B cell (primary cell): Measurements from ENCODE around the gene PRKACA. TPM values are rescaled to one million over a fixed set of nuclear protein-coding genes. Genes with fewer than 3 reads are reported as not detected.

Experiments
- ATAC-seq: fragments of 200-7000 bp; cut with Tn5 transposase; one replicate; pipeline ENCODE4 v1.10.0; 2021; ENCODE audit warnings: low read depth, mild to moderate bottlenecking, moderate number of reproducible peaks, moderate library complexity
- CTCF ChIA-PET: fragments of 350-600 bp; sonication (Branson Sonifier 250); formaldehyde crosslinking; loops from one replicate; lab custom pipeline; 2021; ENCODE audit warnings: antibody characterized with exemption, inconsistent platforms; lab: Charles Lee
- POLR2A ChIA-PET: fragments of 350-600 bp; sonication (Branson Sonifier 250); formaldehyde crosslinking; loops from one replicate; lab custom pipeline; 2021; ENCODE audit warnings: antibody characterized with exemption; lab: Charles Lee
- DNase-seq: peaks from one replicate; pipeline ENCODE4 v3.0.0; 2013
- H2AFZ ChIP-seq: 2 replicates; pipeline ENCODE4 v1.6.1; 2012; ENCODE audit warnings: mild to moderate bottlenecking, low read depth, low read length; ENCODE audit not compliant: insufficient read depth, poor library complexity, severe bottlenecking
- H3K27ac ChIP-seq, 2 donors: 1 replicate in 1 of 2; 2 replicates in 1 of 2; pipeline ENCODE4 v1.5.1; 2012 to 2013; ENCODE audit warnings: low read length in 2 of 2, mild to moderate bottlenecking in 2 of 2, moderate library complexity in 1 of 2
- H3K27me3 ChIP-seq, 4 experiments: fragments of 200-600 bp in 1 of 4; sonication (generic) in 1 of 4; replicated peaks in 1 of 4; 1 replicate in 2 of 4; 2 replicates in 2 of 4; pipeline versions ENCODE4 v1.6.1 to v1.7.0; 2013 to 2016; ENCODE audit warnings: low read length in 3 of 4, mild to moderate bottlenecking in 2 of 4, mixed read lengths in 1 of 4, moderate library complexity in 1 of 4; ENCODE audit not compliant: insufficient read depth in 4 of 4, control insufficient read depth in 3 of 4; ENCODE audit errors: control extremely low read depth in 1 of 4
- H3K36me3 ChIP-seq, 2 experiments: replicated peaks in 1 of 2; 1 replicate in 1 of 2; 2 replicates in 1 of 2; pipeline versions ENCODE4 v1.6.1 to v1.7.1; 2013; ENCODE audit warnings: low read length in 1 of 2; ENCODE audit not compliant: insufficient read depth in 2 of 2, control insufficient read depth in 1 of 2; ENCODE audit errors: control extremely low read depth in 1 of 2, extremely low read depth in 1 of 2
- H3K4me1 ChIP-seq, 2 donors: fragments of 200-600 bp in 1 of 2; sonication (generic) in 1 of 2; 1 replicate in 1 of 2; 2 replicates in 1 of 2; pipeline versions ENCODE4 v1.5.1 to v1.6.1; 2013 to 2017; ENCODE audit warnings: low read length in 2 of 2; ENCODE audit not compliant: control insufficient read depth in 2 of 2, insufficient read depth in 2 of 2
- H3K4me2 ChIP-seq: replicated peaks from 2 replicates; pipeline ENCODE3; 2012; ENCODE audit warnings: mild to moderate bottlenecking, low read depth, low read length; ENCODE audit not compliant: poor library complexity, severe bottlenecking
- H3K4me3 ChIP-seq, 5 experiments: fragments of 200-600 bp in 1 of 5; sonication (generic) in 1 of 5; 1 replicate in 3 of 5; 2 replicates in 2 of 5; pipeline versions ENCODE4 v1.5.1 to v1.7.0; 2011 to 2016; ENCODE audit warnings: low read length in 4 of 5, mild to moderate bottlenecking in 4 of 5, low read depth in 2 of 5, control low read depth in 1 of 5, moderate library complexity in 1 of 5; ENCODE audit not compliant: insufficient read depth in 1 of 5; ENCODE audit errors: control extremely low read depth in 1 of 5, extremely low read depth in 1 of 5
- H3K79me2 ChIP-seq: fragments of 200-600 bp; sonication (generic); one replicate; pipeline ENCODE4 v1.6.0; 2016; ENCODE audit warnings: low read length; ENCODE audit not compliant: control insufficient read depth, insufficient read depth
- H3K9ac ChIP-seq: fragments of 200-600 bp; sonication (generic); 2 replicates; pipeline ENCODE4 v1.6.1; 2017; ENCODE audit warnings: mild to moderate bottlenecking, low read length, moderate library complexity
- H3K9me3 ChIP-seq, 3 donors: one replicate each; pipeline versions ENCODE4 v1.6.1 to v1.7.1; 2013; ENCODE audit warnings: low read length in 2 of 3; ENCODE audit not compliant: control insufficient read depth in 2 of 3, insufficient read depth in 1 of 3; ENCODE audit errors: control extremely low read depth in 1 of 3
- H4K20me1 ChIP-seq: 2 replicates; pipeline ENCODE4 v1.6.0; 2012; ENCODE audit warnings: mild to moderate bottlenecking, low read length; ENCODE audit not compliant: insufficient read depth, control insufficient read depth, poor library complexity, severe bottlenecking
- H3K27ac Mint-ChIP-seq: one replicate; pipeline ENCODE4 v1.8.0; 2021; ENCODE audit warnings: mixed read lengths
- H3K27me3 Mint-ChIP-seq: one replicate; pipeline ENCODE4 v1.8.0; 2021; ENCODE audit warnings: mixed read lengths
- H3K4me1 Mint-ChIP-seq: one replicate; pipeline ENCODE4 v1.8.0; 2021; ENCODE audit warnings: mixed read lengths
- H3K4me3 Mint-ChIP-seq: one replicate; pipeline ENCODE4 v1.8.0; 2021; ENCODE audit warnings: mixed read lengths
- H3K9me3 Mint-ChIP-seq: one replicate; pipeline ENCODE4 v1.8.0; 2022; ENCODE audit warnings: mixed read lengths; ENCODE audit not compliant: insufficient read depth
- EZH2 ChIP-seq: IDR thresholded peaks from 2 replicates; pipeline ENCODE4 v1.6.1; 2012; ENCODE audit warnings: borderline replicate concordance, low read depth, mild to moderate bottlenecking, moderate library complexity, low read length; ENCODE audit not compliant: insufficient read depth, poor library complexity, severe bottlenecking
- WGBS: methylation state at CpG from one replicate; pipeline ENCODE4 v1.1.5; 2013; ENCODE audit warnings: missing lambda C conversion rate; ENCODE audit not compliant: insufficient coverage; 5-methylcytosine and 5-hydroxymethylcytosine counted together
- intact Hi-C: fragments of 100-400 bp; cut with micrococcal nuclease; formaldehyde crosslinking; loops from one replicate; pipeline ENCODE4 v1.10.0; 2022
- polyA plus RNA-seq: library from polyadenylated mRNA; depleted of rRNA; stranded (reverse); fragments of >200 nt; gene quantifications from 2 replicates; pipeline ENCODE4 v1.2.3, GENCODE V29; 2012
- total RNA-seq, 2 donors: library from RNA; stranded (reverse); fragments of 120-200 nt in 1 of 2; gene quantifications; 1 replicate in 1 of 2; 2 replicates in 1 of 2; pipeline versions ENCODE4 v1.2.3 to v1.2.4, GENCODE V29; 2013 to 2022
- TF ChIP-seq, protein P1 (sequence below): fragments of 200-600 bp; IDR thresholded peaks from one replicate; pipeline ENCODE4 v1.8.0; 2022; ENCODE audit warnings: antibody characterized with exemption, mild to moderate bottlenecking

PRKACA gene
- total and polyA plus RNA-seq, 2 donors (not counting 1 experiment from before 2014, with no cell fraction given), result 36.8 to 43.0 TPM

- H3K4me3 Mint-ChIP-seq, result no peak overlapping the region
- intact Hi-C loops, result no loop called here
- no peak for TF ChIP-seq EZH2
- TF ChIP-seq, protein P1, sequence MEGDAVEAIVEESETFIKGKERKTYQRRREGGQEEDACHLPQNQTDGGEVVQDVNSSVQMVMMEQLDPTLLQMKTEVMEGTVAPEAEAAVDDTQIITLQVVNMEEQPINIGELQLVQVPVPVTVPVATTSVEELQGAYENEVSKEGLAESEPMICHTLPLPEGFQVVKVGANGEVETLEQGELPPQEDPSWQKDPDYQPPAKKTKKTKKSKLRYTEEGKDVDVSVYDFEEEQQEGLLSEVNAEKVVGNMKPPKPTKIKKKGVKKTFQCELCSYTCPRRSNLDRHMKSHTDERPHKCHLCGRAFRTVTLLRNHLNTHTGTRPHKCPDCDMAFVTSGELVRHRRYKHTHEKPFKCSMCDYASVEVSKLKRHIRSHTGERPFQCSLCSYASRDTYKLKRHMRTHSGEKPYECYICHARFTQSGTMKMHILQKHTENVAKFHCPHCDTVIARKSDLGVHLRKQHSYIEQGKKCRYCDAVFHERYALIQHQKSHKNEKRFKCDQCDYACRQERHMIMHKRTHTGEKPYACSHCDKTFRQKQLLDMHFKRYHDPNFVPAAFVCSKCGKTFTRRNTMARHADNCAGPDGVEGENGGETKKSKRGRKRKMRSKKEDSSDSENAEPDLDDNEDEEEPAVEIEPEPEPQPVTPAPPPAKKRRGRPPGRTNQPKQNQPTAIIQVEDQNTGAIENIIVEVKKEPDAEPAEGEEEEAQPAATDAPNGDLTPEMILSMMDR, result no peak
- ChIA-PET POLR2A (no interaction called here), CTCF (no interaction called here)
- no peak overlapping the region for H3K4me3 ChIP-seq
- 98% methylated on average over 38 of the region's 38 CpGs for WGBS
- no peaks in the 10 kb centered on the region for H3K9me3 Mint-ChIP-seq
- no peak overlapping the region for H2AFZ ChIP-seq
- no peak overlapping the region for H3K27ac Mint-ChIP-seq
- H3K27me3 ChIP-seq, result peaks cover 0 to 16% (median 0%) of the 10 kb centered on the region in 4 experiments
- H3K4me1 ChIP-seq, result peaks cover 22 to 23% of the 10 kb centered on the region in 2 donors
- no peaks in the 10 kb centered on the region for H3K79me2 ChIP-seq
- no peaks in the 10 kb centered on the region for H4K20me1 ChIP-seq
- ATAC-seq (no peak), DNase-seq (no peak)
- H3K9me3 ChIP-seq, result no peaks in the 10 kb centered on the region
- H3K27ac ChIP-seq, result no peak overlapping the region
- H3K9ac ChIP-seq, result no peak overlapping the region
- no peaks in the 10 kb centered on the region for H3K36me3 ChIP-seq
- H3K27me3 Mint-ChIP-seq, result peaks cover 14% of the 10 kb centered on the region
- peaks cover 17% of the 10 kb centered on the region for H3K4me1 Mint-ChIP-seq
- H3K4me2 ChIP-seq, result no peak overlapping the region
These were observed 45.3 kb upstream of the PRKACA start for GRCh38 chr19:14162871-14163297.

DNA sequence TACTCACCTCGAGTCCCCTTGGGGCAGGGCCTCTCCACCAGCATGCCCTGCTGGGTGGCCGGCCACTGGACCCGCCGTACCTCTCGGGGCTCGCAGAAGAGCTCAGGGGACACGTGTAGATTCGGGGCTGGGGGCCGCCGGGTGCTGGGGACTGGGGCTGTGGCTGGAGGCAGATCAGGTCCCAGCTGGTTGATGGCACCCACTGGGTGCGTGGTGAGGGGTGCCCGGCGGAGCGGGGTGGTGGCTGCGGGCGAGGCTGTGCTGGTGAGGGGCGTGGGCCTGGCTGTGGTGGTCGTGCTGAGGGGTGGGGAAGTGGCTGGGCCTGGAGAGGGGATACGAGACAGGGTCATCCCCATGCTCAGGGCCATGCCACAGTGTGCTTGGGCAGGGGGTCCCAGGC is 43.7 kb upstream of the PRKACA start:
- intact Hi-C loops, result no loop called here

More for the DNA sequence above, 43.7 kb upstream of the PRKACA start:
- H3K27ac Mint-ChIP-seq, result no peak overlapping the region
- Histone ChIP-seq H3K4me1 (peaks cover 7% of the 10 kb centered on the region in 2 donors), H3K4me2 (no peak overlapping the region), H3K9me3 (no peaks in the 10 kb centered on the region), H3K36me3 (no peaks in the 10 kb centered on the region), H3K9ac (no peak overlapping the region), H3K4me3 (no peak overlapping the region), H3K27me3 (peaks cover 0 to 10% (median 0%) of the 10 kb centered on the region in 4 experiments), H3K79me2 (no peaks in the 10 kb centered on the region), H3K27ac (no peak overlapping the region), H4K20me1 (no peaks in the 10 kb centered on the region), H2AFZ (no peak overlapping the region)
- DNase-seq (no peak), ATAC-seq (no peak)
- H3K9me3 Mint-ChIP-seq, result no peaks in the 10 kb centered on the region
- peaks cover 6% of the 10 kb centered on the region for H3K27me3 Mint-ChIP-seq
- ChIA-PET POLR2A (no interaction called here), CTCF (interaction anchor here (0.5 kb wide), 1 partner anchor 15 kb away, joined by 4 read pairs; no protein-coding TSS in a partner anchor)
- TF ChIP-seq, protein P1, result no peak
- no peak for TF ChIP-seq EZH2
- H3K4me1 Mint-ChIP-seq, result peaks cover 4% of the 10 kb centered on the region
- no peak overlapping the region for H3K4me3 Mint-ChIP-seq
- 92% methylated on average over 15 of the region's 19 CpGs for WGBS
